KG1 (cell line): Measurements from ENCODE around the gene MAP4K4.

Experiments used
- DNase-seq: peaks from one replicate; lab custom pipeline; 2025; lab: John Stamatoyannopoulos, UW

Gene MAP4K4

DNA sequence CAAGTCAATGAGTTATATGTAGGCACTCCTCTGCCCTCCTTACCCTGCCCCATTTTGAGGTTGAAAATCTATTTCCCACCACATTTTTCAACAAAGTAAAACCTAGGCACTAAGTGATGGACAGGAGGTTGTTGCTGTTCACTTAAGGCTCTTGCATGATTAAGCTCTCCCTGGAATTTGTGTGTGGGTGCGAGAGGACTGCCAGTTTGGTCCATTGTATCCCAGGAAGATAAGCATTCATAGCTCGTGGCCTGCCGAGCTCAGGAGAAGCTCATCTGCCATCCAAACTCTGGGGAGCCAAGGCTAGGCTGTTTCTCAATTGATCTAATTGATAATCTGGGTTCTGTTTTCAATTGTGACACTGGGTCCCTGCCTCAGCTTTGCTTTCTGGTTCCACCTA, 4.7 kb upstream of the MAP4K4 start:
- DNase-seq, result no peak

DNA sequence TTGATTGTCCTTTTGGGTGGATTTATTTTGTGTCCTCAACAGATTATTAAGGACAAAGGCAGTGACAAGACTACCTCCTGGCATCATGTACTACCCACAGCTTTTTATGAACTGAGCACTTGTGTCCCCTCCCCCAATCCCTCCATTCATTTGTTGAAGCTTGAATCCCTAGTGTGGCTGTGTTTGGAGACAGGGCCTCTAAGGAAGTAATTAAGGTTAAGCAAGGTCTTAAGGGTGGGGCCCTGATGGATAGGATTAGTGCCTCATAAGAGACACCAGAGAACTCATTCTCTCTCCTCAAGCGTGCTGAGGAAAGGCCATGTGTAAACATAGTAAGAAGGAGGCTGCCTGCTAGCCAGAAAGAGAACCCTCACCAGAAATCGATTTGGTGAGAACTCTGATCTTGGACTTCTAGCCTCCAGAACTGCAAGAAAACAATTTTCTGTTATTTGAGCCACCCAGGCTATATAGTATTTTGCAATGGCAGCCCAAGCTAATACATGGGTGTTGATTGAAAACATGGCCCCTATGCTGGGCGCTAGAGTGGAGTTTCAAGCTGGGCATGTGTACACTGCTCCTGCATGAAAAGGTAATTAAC, 3.4 kb upstream of the MAP4K4 start:
- DNase-seq, result no peak

DNA sequence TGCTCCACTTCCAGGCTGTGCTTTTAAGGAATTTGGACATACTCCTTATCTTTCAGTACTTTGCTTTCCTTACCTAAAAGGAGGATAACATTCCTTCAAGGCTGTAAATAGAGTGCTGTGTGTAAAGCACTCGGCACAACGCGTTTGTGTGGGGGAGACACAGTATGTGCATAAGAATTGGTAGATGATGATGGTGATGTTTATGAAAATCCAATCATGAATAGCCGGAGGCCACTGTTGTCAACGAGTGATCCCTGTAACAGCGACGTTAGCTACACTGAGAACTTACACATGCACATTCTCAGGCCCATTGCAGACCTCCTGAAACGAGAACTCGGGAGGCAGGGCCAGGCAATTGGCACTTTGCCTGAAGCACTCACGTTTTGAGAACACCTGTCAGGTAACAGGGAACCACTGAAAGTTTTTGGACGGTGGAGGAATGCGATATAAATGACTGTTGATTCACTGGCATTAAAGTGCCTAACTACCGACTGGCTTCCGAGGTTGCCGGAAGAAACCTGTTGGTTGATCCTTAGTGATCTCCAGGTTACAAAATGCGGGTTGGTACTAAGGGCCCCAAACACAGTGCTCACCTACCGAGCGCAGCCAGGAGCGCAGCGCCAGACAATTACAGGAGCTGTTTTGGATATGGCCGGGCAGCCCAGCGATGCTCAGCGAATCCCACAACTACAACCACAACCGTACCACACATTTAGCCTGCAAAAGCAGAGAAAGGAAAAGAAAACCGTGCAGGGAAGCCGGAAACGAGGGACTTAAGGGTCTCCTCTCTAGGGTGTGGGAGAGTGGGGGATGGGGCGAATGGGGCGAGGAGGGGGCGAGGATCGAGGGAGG, 1.0 kb upstream of the MAP4K4 start:
- no peak for DNase-seq

DNA sequence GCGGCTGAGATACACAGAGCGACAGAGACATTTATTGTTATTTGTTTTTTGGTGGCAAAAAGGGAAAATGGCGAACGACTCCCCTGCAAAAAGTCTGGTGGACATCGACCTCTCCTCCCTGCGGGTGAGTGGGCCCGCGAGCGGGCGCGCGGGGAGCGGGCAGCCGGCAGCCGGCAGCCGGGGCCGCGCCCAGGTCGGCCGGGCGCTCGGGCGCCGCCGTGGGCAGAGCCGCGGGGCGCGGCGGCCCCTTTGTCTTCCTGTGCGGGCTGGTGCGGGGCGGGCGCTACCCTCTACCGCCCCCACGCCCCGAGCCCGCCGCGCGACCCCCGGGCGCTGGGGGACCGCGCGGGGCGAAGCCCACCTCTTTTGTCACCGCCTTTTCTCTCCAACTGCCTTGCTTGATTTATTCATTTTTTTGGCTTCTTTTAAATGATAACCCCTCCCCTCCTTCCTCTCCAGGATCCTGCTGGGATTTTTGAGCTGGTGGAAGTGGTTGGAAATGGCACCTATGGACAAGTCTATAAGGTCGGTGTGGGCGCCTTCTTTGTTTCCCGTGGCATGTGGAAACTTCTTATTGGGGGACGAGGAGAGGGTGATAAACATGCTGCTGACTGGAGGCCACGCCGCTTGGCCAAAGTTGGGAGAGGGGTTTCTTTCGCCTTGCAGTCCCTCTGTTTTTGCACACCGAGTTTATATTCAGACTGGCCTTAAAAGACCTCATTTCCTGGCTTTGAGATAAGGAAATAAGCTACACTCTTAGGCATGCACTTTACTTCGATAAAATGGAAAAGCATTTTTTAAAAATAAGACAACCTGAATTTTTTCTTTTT, 722 bp downstream of the MAP4K4 start:
- peak; percentile 15 for DNase-seq

DNA sequence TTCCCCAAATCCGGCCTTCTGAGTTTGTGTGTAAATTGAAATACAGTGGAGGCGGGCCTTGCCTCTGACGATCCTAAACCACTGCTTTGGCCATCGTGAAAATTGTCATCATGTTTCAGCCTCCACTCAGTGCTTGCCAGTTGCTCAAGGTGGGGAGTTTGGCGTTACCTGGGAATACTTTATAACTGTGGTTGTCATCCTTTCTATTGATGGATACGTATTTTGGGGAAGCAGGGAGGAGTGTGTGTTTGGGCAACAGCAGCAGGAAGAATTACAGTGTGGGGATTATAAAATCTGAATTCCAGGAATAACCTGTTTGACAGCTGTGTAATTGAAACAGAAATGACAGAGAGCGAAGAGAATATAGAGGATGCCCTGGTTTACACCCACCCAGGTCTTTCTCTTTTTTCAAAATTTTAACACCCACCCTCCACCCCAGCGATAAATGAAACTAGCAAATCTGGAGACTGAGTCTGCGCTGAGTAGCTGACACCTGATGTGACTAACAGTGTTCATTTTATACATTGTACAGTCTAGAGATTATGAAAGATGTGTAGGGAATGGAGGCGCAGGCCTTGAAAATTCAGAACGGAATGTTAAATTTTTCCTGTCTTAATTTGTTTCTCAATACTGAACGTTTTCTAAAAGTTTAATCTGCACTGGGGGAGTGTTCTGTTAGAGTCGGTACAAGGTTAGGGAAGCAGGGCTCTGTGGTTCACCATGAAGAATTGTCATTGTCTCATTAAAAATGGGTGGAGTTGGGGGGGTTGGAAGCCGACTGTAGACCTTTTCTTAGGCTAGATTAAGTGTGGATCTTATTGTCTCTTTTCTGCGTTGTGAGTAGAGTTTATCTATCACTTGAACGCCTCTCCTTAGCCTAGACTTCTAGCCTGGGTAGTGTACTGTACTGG, 1.6 kb downstream of the MAP4K4 start:
- no peak for DNase-seq

DNA sequence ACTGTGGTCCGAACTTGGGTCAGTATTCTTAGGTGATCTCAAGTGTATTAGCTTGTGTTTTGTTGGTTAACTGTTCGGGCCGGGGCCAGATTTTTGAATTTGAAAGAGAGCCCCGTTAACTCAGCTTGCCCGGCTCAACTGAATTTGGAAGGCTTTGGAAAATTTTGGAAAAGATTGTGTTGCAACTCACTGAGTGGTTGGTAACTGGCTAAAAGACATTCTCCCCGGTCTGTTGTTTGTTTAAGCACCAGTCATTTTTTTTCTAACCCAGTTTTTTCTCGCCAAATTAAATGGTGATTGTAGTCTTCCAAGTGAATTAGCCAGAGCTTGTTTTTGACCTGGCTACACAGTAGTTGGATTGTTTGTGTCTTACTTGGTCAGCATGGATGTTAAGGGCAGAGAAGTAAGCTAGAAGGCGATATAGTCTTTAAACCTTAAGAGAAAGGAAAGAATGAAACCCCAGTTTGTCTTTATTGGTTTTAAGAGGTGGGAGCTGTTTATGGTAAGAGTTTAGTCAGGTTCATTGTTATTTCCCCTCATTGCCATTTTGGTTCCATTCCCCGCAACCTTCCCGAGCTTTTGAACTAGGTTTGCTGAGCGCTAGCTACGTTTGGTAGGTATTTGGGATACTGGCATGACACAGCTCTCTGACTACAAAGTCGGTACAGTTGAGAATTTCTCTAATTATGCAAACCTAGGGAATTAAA, 2.4 kb downstream of the MAP4K4 start:
- DNase-seq, result no peak

DNA sequence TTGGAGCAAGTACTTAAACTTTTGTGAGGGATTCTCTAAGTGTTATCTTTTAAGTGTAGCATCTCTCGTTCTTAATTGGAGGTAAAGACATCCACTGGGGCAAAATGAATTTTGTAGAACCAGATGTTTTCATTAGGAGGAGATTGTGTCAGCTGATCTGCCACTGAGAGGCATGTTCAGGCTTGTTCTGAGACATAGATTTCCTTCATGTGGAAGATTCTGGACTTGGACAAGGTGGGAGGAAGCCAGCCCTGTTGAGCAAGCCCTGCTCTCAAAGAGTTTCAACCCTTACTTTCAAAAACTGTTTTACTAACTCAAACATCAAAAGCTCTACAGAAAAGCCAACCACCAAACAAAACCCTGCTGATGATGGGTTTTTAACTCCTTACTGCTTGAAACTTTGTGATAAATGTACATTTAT, 6.5 kb downstream of the MAP4K4 start:
- DNase-seq, result no peak

DNA sequence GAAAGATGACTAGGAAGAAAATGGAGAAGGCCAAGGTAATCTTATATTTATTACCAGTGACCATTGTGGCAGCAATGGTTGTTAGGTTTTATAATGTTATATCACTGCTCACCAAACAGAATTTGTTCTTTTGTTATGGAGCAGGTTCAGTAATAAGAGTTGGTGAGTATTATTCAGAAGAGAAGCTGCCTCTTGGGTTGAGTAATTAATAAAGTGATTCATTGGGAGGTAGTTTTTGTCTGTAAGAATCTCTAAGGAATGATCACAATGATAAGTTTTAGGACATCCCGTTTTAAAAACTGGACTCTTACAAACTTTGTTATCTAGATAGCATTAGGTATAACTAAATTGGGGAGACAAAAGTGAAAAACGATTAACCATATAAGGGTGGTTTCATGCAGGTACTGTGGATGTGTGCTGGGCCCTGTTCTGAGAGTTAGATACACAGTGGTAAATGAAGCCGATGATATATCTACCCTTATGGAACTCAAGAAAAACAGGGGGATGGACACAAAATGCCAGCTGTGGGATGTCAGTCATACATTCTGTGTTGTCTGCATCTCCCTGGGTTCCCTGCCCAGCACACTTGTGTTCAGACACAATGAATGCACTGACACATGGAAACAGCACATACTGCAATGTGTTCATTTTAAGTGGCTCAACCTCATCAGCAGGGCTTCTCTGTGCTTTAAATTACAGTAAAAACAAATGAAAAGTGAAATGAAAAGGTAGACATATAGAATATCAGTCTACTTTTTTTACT, 7.5 kb downstream of the MAP4K4 start:
- no peak for DNase-seq

DNA sequence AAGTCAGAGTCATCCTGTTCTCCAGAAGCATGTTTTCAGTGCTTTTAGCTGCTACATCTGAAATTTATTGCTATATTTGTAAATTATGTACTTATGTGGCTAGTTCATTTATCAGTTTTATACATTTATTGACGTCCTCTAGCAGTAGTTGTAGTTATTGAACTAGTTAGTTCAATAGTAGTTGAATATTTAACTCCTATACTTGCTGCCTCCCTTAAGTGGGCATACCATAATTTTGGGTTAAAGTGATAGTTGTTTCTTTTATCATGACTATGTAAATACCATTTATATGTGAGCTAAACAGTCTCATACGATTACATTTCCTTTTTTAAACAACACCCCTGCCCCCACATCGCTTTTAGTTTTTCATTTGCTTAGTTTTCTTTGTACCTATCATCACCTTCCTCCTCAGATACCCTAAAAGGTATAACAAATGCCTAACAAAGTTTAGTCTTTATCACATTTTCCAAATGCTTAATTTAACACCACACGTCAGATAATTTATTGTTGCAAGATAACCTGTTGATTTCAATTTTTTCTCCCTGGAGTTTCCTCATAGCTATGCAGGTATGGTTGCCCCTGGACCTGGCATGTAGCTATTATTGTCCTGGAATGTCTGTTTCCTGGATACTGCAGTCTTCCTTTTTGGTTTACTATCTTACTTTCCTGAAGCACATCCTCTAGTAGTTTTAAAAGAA, 8.8 kb downstream of the MAP4K4 start:
- DNase-seq, result no peak

DNA sequence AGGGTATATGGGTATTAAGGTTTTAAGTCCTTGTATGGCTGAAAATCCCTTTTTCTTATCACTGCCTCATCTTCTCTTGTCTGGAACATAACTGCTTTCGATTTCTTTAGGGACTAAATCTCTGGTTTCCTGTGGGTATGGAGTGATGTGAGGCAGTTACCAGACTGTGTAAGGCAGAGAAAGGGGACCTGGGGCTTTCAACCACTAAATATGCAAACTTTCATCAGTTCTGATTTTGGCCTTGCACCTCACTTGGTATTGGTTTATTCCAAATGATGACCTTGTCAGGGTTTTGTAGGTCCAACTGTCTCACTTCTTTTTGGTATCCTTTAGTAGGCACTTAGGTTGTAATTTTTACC, 9.3 kb downstream of the MAP4K4 start:
- no peak for DNase-seq

DNA sequence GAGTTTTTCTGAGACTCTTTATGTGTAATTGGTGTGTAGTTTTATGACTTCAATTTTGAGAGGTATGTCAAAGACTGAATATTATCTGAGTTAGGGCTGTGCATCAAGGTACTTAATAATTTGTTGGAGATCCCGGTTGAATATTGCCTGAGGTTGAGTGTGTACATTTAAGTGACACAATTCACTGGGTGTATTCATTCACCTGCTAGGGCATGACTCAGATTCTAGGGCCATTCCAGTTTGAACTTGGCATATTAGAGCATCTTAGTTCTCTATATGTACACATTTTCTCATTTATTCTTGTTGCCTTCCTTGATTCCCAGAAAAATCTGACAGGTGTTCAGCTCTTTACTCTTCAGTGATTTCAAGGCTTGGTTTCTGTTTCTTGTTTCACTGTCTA, 12.5 kb downstream of the MAP4K4 start:
- no peak for DNase-seq

DNA sequence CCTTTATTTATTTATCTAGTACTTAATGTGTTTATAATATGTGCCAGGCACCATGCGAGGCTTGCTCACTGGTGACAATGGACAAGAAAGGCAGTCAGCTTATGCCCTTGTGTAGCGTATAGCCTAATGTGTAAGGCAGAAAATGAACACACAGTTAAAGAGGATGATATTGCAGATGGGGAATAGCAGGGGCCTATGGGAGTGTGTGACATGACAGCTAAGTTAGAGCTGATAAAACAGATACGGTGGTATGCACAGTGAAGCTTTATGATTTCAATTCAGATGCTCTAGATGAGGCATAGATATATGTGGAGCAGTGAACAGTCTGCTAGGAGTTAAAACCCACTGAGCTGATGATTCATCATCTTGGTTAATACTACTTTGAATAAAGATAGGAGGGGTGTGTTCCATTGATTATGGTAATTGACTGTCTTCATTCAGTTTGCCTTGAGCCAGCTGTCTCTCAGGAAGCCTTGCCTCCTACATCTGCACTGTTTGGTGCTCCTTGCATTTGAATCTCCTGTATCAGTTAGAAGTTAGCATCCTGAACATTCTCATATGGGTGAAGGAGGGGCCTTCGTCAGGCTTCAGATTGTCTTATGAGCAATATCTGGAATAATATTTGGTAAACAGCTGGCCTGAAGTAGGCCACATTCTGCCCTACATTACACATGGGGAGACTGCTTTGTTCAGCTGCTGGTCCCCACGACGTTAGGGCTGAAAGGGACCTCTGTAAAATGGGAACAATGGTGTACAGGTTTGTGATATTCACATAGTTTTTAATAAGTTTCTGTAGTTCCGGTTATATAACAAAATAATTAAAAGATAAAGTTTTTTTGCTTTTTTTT, 13.2 kb downstream of the MAP4K4 start:
- no peak for DNase-seq

DNA sequence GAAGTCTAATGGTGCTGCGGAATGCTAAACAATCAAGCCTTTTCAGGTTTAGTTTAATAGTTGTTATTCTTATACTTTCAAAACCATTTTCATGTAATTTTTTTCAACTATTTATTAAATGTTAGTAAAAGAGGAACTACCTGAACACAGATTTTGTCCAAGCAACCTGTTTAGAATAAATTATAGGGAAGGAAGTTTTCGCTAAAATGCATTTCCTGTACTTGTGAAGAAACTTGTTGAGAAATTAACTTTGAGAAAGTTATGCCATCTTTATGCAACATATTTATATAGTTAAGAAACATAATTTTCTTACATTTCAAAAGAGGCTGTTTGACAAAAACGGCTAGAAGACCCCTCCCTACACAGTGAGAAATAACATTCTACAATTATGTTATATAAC, 16.6 kb downstream of the MAP4K4 start:
- no peak for DNase-seq

DNA sequence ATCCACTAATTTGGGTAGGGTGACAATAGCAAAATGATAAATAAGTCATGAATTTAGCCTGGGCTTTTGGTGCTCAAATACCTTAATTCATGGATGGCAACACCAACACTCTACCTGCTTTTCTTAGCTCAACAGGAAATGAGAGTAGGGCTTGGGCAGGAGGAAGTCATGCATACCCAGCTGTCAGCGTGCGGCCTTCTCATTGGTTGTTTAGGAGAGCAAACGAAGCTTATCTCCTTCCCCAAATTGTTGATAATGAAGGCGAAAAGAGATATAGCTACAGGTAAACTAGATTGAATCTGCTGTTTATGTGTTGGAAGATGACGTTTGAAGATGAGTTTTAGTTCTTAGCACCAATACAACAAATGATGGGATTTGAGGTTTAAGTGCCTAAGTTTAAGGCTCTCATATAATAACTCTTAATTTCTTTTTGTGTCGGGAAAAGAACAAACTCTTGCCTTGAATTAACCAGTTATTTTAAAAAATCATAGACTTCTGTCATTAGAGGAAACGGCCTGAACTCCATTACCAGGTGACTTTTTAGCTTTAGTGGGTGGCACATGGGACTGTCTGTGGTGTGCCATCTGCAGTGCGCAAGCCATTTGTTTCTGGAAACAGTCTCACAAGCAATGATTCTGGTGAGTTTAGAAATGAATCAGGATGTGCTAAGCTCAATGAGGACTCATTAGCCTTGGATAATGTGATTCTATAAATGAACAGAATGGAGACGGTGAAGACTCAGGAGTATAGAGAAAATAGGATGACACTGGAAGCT, 19.8 kb downstream of the MAP4K4 start:
- DNase-seq, result no peak

DNA sequence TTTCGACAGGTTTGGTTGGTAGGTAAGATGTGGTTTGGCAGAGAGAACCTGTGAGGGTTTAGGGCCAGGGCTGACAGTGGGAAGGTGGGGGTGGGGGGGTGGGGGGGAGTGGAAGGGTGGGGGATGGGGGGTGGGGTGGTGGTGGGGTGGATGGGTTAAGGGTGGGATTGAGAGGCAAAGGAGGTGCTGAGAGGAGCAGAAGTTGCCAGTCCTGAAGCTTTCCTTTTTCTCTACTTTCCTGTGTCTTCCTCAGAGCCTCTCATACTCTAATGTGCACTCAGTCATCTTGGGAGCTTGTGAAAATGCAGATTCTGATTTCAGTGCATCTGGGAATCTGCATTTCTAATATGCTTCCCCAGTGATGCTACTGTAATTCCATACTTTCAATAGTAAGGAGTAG, 21.0 kb downstream of the MAP4K4 start:
- DNase-seq, result no peak

DNA sequence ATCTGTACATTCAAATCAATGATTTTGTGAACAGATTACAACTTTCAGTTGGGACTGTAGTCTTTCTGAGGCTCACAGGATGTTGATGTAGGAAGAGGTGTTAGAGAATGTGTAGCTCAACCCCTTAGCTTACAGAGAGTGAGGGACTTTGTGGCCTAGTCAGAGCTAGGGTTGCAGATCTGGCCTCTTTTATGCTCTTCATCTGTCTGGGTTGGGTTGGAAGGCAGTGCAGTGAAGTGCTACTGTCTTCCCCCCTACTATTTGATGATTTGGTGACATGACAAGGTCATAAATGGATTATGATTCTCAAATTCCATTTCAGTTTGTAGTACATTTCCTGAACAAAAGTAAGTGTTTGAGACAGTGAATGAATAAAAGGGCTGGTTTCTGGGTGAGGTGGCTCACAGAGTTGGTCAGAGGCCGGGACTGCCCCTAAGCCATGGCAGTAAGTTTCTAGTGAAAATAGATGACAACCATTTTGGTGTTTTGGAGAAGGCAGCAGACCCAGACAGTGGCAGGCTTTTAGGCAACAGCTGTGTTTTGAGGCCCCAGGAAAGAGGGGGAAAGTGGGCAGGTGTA, 21.6 kb downstream of the MAP4K4 start:
- no peak for DNase-seq

DNA sequence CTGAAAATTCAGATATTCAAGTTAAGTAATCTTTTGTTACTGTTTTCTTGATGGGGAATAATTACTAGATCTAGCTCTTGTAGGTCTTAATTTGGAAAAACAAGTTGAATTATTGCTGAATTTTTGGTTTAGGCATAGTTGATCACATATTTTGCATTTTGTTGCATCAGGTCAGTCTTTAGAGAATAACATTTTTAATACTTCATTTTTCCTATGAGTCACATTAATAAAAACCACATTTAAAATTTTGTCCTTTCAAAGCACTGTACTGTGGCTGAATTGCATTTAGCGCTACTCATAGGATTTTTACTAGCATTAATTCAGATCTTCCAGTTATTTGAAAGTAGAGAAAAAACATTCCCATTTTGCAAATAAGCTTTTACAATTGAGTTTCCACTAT, 23.2 kb downstream of the MAP4K4 start:
- no peak for DNase-seq

DNA sequence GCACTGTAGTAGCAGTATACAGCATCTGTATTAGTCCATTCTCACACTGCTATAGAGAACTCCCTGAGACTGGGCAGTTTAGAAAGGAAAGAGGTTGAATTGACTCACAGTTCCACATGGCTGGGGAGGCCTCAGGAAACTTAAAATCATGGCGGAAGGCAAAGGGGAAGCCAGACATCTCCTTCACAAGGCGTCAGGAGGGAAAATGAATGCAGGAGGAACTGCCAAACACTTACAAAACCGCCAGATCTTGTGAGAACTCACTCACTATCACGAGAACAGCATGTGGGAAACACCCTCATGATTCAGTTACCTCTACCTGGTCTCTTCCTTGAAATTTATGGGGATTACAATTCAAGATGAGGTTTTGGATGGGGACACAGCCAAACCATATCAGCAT, 25.4 kb downstream of the MAP4K4 start:
- no peak for DNase-seq
